Measurements from ENCODE around the gene LTC4S. TPM values are rescaled to one million over a fixed set of nuclear protein-coding genes. Genes with fewer than 3 reads are reported as not detected.

Gene LTC4S
- total RNA-seq, 1 donor from 2014 or later: 0.85 TPM

GRCh38 chr5:179812135-179812825 lies 18.5 kb downstream of the LTC4S start:
- DNase-seq: no peak

GRCh38 chr5:179812997-179813607 lies 19.3 kb downstream of the LTC4S start:
- no peak for DNase-seq

- DNase-seq: no peak
These were observed 20.3 kb downstream of the LTC4S start for GRCh38 chr5:179814090-179814489.

- no peak for DNase-seq
These were observed 21.9 kb downstream of the LTC4S start for GRCh38 chr5:179815491-179816249.

GRCh38 chr5:179816401-179816795 lies 22.6 kb downstream of the LTC4S start:
- DNase-seq: no peak

DNA sequence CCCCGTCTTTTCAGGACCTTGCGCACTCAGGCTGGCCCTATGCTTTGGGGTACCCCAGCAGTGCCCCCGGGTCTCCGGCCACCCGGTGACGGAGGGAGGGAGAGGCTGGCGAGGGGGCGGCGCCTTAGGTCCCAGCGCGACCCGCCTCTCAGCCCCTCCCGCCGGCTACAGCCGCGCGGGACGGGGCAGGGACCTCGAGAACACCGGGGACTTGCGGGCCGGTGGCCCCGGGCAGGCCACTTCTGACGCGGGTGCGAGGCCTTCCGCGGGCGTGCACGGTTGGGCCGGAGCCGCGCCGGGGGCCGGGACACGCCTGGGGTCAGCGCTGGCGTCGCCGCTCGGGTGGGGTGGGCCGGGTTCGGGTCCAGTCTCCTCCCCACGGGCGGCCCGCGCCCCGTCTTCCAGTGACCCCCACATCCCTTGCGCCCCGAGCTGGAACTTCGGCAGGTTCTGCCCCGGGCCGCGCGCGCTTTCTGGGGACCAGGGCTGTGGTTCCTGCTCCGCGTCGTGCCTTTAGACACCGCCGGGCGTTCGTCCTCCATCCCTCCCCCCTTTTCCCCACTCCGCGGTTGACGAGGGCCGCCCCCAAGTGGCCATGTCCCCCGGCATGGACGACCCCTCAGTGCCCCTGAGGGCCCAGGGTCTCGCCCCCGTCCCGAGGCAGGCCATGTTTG lies 23.1 kb downstream of the LTC4S start:
- peak; percentile 38 for DNase-seq

DNA sequence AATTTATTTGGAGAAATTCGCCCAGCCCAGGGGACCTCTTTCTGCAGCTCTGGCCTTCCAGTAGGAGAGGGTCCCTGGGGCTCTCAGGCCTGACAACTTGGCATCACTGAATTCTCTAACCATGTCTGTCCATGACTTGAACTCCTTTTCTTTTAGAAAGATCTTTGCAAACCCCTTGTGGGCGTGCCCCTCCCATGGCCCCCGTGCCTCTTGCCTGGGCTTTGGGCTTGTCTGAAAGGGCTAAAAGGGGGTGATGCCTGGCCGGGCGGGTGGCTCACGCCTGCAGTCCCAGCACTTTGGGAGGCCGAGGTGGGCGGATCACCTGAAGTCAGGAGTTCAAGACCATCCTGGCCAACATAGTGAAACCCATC lies 23.7 kb downstream of the LTC4S start:
- no peak for DNase-seq

GRCh38 chr5:179817890-179818745 lies 24.3 kb downstream of the LTC4S start:
- no peak for DNase-seq

- peak; percentile 96 for DNase-seq
These were observed 25.0 kb downstream of the LTC4S start for GRCh38 chr5:179818746-179819295.

DNA sequence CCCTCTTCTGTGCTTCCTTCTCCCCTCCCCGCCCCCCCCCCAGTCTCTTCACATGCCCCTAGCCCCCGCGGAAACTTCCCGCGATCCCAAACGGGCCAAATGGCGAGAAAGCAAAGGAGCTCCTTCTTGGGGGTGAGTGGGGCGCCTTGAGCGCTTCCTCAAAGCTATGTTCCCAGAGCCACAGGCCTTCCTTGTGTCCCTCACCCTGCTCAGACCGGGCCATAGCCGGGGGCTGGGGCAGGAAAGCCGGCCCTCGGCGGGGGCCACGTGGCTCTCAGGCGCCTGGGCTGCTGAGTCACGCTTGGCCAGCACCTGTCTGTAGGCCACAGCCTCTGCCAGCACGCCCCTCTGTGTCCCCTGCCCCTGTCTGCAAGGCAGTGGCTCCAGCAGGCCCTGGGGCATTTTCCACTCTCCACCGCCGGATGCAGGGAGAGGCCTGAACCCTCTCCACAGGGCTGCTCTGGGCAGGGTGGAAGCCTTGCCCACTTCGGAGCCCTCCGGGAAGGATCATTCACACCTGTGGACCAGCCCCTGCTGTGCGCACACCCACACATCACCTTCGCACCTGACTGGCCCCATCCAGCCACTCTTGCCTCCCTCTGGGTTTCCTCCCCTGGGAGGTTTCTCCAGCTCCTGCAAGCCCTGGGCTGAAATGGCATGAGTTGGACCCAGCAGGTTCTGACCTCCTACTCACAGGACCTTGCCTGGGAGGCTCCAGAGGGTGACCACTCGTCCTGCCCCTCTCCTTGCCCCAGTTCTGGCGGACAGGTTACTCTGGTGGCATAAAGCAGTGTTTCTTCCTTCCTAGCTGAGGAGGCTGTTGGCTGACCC lies 25.7 kb downstream of the LTC4S start:
- DNase-seq: peak; percentile 89

DNA sequence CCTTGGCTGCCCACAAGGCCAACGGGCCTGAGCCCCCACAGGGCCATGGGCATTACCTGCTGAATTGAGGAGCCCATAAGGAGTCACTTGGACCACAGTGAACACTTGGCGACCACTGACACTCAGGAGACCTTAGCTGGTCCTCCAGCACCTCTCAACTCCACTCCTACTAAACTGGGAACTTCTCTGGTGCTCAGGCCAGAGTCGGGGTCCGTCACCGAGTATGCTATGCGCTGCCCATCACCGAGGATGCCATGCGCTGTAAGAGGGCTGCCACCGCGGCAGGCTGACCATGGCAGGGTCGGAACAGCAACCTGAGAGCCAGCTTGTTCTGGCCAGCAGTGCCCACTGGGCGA lies 26.3 kb downstream of the LTC4S start:
- DNase-seq: no peak

GRCh38 chr5:179820483-179821297 lies 26.9 kb downstream of the LTC4S start, which contains the start of gene SQSTM1:
Gene SQSTM1, plus strand, starts transcription at chr5:179820905. Its CDS starts 32 bp downstream, at chr5:179820937.
- peak; percentile 87 for DNase-seq

DNA sequence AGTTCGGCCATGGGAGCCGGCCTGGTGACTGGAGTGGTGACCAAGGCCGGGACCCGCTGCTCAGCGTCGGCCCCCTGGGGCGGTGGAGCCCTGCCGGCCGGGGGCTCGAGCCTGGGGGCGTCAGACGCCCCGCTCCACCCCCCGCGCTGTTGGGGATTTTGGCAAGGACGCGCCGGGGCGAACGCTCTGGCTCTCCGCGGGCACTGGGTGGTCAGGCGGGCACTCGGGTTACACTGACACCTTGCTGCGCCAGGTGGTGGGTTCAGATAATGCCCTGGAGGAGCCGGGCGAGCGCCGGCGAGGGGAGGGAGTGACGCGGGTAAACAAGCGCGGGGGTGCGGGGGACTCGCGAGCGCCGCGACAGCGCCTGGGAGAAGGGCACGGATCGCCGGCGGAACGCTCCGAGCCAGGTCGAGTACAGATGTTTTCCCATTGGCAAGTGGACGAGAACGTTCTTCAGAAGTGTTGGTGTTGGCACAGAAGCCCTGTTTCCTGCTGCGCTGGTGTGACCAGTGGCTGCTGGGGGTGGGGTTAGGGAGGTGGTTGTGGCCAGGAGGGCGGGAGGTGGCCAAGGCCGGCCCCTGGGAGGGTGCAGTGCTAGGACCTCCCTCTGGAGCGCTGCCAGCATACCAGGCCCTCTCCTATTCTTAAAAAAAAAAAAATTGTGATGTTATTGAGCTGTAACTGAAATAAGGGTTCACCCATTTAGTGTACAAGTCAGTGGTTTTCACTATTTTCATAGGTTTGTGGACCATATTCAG lies 27.7 kb downstream of the LTC4S start:
- DNase-seq: peak; percentile 96

GRCh38 chr5:179822059-179822432 lies 28.3 kb downstream of the LTC4S start:
- DNase-seq: no peak

GRCh38 chr5:179822444-179822990 lies 28.7 kb downstream of the LTC4S start:
- DNase-seq: no peak

DNA sequence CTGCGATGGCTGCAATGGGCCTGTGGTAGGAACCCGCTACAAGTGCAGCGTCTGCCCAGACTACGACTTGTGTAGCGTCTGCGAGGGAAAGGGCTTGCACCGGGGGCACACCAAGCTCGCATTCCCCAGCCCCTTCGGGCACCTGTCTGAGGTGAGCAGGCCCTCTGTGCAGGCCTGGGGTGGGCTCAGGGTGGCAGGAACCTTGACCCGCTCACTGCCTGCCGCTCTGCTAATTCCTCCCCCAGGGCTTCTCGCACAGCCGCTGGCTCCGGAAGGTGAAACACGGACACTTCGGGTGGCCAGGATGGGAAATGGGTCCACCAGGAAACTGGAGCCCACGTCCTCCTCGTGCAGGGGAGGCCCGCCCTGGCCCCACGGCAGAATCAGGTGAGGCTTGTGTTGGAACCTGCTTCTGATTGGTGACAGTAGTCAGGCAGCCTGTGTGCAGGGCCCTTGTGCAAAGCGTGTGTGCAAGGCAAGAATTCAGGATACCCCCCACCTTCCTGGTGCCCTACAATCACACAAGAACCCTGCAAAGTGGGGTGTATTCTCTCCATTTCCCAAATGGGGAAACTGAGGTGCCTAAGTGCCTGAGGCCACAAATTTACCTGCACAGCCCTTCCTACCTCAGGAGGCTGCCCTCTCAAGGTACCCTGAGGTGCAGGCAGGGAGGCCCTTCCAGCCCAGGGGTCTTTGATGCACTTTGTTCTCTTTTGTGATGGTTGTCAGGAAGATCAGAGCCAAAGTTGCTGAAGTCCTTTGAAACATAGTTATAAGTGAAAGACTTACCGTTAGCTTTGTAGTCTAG lies 30.4 kb downstream of the LTC4S start:
- DNase-seq: no peak

GRCh38 chr5:179824745-179825112 lies 30.9 kb downstream of the LTC4S start:
- DNase-seq: no peak

DNA sequence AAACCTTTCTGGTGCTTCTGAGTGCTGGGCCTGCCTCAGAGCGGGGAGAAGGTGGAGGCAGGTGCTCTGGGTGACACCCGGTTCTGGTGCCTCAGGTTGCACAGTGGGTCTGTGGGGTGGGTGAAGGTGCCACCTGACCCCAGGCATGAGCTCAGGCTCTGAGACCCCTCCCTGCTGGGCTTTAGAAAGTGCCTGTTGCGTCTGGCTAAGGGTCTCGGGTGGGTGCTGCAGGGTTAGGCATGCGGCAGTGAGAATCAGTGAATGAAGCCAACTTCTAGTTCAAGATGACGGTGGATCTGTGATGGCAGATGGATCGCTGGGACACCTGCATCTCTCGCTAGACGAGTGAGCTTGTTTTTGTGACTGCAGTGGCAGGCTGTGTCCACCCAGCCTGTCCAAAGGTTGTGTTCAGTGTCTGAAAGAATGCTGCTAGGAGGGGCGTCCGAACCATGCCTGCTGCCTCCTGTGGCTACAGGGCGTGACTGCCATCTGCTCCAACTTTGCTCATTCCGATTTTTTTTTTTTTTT lies 31.9 kb downstream of the LTC4S start:
- no peak for DNase-seq
